Activated CD8-positive, alpha-beta T cell treated with anti-CD3 and anti-CD28 coated beads, Interleukin-2, amount 10 ng/mL, durations not matched to agents 7 days and 5 days (primary cell): ENCODE measurements around the gene CD28. TPM values are rescaled to one million over a fixed set of nuclear protein-coding genes. Genes with fewer than 3 reads are reported as not detected.
A peak's percentile ranks its signal among the peaks of the same experiment; 100 is the strongest.
"Not testable (repeated sequence)": the region's sequence is repeated elsewhere in the genome, so short reads cannot be mapped to it uniquely, and the experiment has no call there.

Experiments
- ATAC-seq: fragments of 150-1000 bp; cut with Tn5 transposase; one replicate; pipeline ENCODE4 v1.10.0; 2021; ENCODE audit warnings: moderate library complexity
- CTCF ChIA-PET: fragments of 350-600 bp; sonication (Branson Sonifier 250); formaldehyde crosslinking; loops from one replicate; lab custom pipeline; 2021; ENCODE audit warnings: antibody characterized with exemption; lab: Charles Lee
- POLR2A ChIA-PET: fragments of 350-600 bp; sonication (Branson Sonifier 250); formaldehyde crosslinking; loops from one replicate; lab custom pipeline; 2021; ENCODE audit warnings: antibody characterized with exemption; lab: Charles Lee
- DNase-seq: peaks from one replicate; pipeline ENCODE4 v3.0.0-alpha.2; 2020
- H3K27ac Mint-ChIP-seq: one replicate; pipeline ENCODE4 v1.8.0; 2021; ENCODE audit warnings: mild to moderate bottlenecking, mixed read lengths
- H3K27me3 Mint-ChIP-seq: one replicate; pipeline ENCODE4 v1.8.0; 2021; ENCODE audit warnings: low read depth, mixed read lengths
- H3K36me3 Mint-ChIP-seq: one replicate; pipeline ENCODE4 v1.8.0; 2021; ENCODE audit warnings: low read depth, mixed read lengths
- H3K4me1 Mint-ChIP-seq: one replicate; pipeline ENCODE4 v1.8.0; 2021; ENCODE audit warnings: low read depth, mixed read lengths
- H3K4me3 Mint-ChIP-seq: one replicate; pipeline ENCODE4 v1.8.0; 2021; ENCODE audit warnings: mild to moderate bottlenecking, mixed read lengths
- H3K9me3 Mint-ChIP-seq: one replicate; pipeline ENCODE4 v1.8.0; 2022; ENCODE audit warnings: mixed read lengths; ENCODE audit not compliant: insufficient read depth
- total RNA-seq, 2 experiments: library from RNA; stranded (reverse); gene quantifications; one replicate each; pipeline ENCODE4 v1.2.3, GENCODE V29; 2021

The CD28 gene
- total RNA-seq, 2 experiments from 2014 or later = 25.6 to 27.2 TPM

DNA sequence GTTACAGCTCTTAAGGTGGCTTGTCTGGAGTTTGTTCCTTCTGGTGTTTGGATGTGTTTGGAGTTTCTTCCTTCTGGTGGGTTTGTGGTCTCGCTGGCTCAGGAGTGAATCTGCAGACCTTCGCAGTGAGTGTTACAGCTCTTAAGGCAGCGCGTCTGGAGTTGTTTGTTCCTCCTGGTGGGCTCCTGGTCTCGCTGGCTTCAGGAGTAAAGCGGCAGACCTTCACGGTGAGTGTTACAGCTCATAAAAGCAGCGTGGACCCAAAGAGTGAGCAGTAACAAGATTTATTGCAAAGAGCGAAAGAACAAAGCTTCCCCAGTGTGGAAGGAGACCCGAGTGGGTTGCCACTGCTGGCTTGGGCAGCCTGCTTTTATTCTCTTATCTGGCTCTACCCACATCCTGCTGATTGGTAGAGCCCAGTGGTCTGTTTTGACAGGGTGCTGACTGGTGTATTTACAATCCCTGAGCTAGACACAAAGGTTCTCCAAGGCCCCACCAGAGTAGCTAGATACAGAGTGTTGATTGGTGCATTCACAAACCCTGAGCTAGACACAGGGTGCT is 78.4 kb downstream of the CD28 start:
- H3K4me3 Mint-ChIP-seq = peak overlapping the region; percentile 23
- not testable (repeated sequence) for H3K36me3 Mint-ChIP-seq, DNase-seq, ATAC-seq, H3K27me3 Mint-ChIP-seq, H3K9me3 Mint-ChIP-seq
- CTCF ChIA-PET = interaction anchor here (1.8 to 6.8 kb wide), 3 partner anchors 15 to 45 kb away, joined by 5 to 38 read pairs (median 28); no protein-coding TSS in a partner anchor
- POLR2A ChIA-PET = interaction anchor here (1.1 kb wide), 1 partner anchor 32 kb away, joined by 3 read pairs; no protein-coding TSS in a partner anchor
- peaks cover 56% of the 10 kb centered on the region for H3K4me1 Mint-ChIP-seq
- peak overlapping the region; percentile 40 for H3K27ac Mint-ChIP-seq

DNA sequence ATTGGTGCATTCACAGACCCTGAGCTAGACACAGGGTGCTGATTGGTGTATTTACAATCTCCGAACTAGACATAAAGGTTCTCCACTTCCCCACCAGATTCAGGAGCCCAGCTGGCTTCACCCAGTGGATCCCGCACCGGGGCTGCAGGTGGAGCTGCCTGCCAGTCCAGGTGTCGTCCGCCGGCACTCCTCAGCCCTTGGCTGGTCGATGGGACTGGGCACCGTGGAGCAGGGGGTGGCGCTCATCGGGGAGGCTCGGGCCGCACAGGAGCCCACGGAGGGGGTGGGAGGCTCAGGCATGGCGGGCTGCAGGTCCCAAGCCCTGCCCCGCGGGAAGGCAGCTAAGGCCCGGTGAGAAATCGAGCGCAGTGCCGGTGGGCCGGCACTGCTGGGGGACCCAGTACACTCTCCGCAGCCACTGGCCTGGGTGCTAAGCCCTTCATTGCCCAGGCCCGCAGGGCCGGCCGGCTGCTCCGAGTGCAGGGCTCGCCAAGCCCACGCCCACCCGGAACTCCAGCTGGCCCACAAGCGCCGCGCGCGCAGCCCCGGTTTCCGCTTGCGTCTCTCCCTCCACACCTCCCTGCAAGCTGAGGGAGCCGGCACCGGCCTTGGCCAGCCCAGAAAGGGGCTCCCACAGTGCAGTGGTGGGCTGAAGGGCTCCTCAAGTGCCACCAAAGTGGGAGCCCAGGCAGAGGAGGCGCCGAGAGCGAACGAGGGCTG is 79.1 kb downstream of the CD28 start:
- DNase-seq, H3K27me3 Mint-ChIP-seq, H3K27ac Mint-ChIP-seq, ATAC-seq, H3K4me3 Mint-ChIP-seq, H3K9me3 Mint-ChIP-seq, H3K36me3 Mint-ChIP-seq: not testable (repeated sequence)
- peaks cover 48% of the 10 kb centered on the region for H3K4me1 Mint-ChIP-seq
- ChIA-PET POLR2A (interaction anchor here (1.1 kb wide), 1 partner anchor 31 kb away, joined by 3 read pairs; no protein-coding TSS in a partner anchor), CTCF (interaction anchor here (0.9 to 6.8 kb wide), 3 partner anchors 29 to 64 kb away, joined by 3 to 38 read pairs (median 28); no protein-coding TSS in a partner anchor)

DNA sequence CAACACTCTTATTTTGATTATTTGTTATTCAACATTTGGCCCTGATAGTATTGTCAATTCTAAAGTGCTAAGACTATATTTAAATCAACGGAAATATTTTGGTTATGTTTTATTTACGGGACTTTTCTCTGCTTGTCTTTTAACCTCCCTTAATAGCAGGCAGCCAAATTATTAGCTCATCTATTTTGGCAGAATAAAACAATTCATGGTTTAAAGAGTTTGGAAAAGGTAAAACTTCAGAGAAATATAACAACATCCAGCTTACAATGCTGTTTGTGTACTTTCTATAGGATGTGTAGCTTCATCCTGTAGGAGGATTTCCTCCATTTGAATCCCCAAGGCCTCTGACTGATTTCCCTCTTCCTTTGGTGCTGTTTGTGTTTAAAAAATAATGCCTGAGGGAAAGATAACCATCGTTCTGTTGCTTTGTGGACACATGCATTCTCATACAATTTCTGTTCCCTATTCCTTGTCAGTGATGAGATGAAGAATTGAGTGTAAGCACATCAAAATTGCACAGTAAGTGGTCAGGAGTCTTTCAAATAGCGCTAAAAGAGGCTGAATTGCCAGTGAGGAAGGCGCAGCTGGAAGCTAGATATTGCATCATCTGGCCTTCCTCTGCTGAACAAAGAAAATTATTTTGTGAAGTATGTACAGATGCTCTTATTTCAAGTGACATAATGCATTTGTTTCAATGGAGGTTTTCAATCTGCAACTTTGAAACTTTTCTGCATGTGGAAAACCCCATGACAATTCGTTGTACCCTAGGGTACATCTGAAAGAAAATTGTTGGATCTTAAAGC is 80.3 kb downstream of the CD28 start:
- ATAC-seq (no peak), DNase-seq (no peak)
- no peak overlapping the region for H3K4me3 Mint-ChIP-seq
- H3K4me1 Mint-ChIP-seq = peaks cover 39% of the 10 kb centered on the region
- H3K27ac Mint-ChIP-seq = no peak overlapping the region
- H3K36me3 Mint-ChIP-seq = no peaks in the 10 kb centered on the region
- no peaks in the 10 kb centered on the region for H3K9me3 Mint-ChIP-seq
- ChIA-PET POLR2A (no interaction called here), CTCF (interaction anchor here (0.7 to 1.1 kb wide), 5 partner anchors 12 to 65 kb away, joined by 3 read pairs; no protein-coding TSS in a partner anchor)
- no peaks in the 10 kb centered on the region for H3K27me3 Mint-ChIP-seq

DNA sequence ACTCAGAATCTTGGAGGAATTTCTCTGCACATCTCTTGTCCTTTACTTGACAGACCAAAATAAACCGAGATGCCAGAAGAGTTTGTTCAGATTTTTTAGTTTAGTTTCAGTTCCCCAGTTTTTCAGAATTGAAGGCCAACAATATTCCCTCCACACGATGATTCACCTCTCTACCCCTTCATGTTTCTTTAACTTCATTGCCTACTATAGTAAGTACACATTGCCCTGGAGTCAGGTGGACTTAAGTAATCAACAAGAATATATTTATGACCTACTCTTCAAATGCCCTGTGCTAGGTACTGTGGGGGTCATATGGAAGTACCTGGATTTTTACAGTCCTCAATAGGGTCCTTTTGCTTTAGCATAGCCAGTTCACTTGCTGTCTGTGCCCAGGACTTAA is 81.5 kb downstream of the CD28 start:
- ATAC-seq (no peak), DNase-seq (no peak)
- POLR2A ChIA-PET = no interaction called here
- H3K4me3 Mint-ChIP-seq = no peak overlapping the region
- H3K27ac Mint-ChIP-seq = no peak overlapping the region
- H3K9me3 Mint-ChIP-seq = no peaks in the 10 kb centered on the region
- no peaks in the 10 kb centered on the region for H3K27me3 Mint-ChIP-seq
- peaks cover 28% of the 10 kb centered on the region for H3K4me1 Mint-ChIP-seq
- no peaks in the 10 kb centered on the region for H3K36me3 Mint-ChIP-seq
- CTCF ChIA-PET = interaction anchor here (0.6 to 1.1 kb wide), 3 partner anchors 24 to 47 kb away, joined by 3 read pairs; no protein-coding TSS in a partner anchor

Other genes starting within 250 kb of the CD28 start
- gene RAPH1, start 171.3 kb upstream of the CD28 start, total RNA-seq = 1 to 10 TPM in 1 of 2 experiments, under 1 TPM in 1; 0.16 to 1.1 TPM
- 1 to 10 TPM; 3.8 to 4.7 TPM for gene CTLA4, start 161.1 kb downstream of the CD28 start, total RNA-seq
- gene ICOS, start 230.1 kb downstream of the CD28 start, total RNA-seq = 10 to 100 TPM; 31.1 to 32.6 TPM